ENCODE results near the gene KLHL8.

GRCh38 chr4:87230806-87231205 lies 10.4 kb upstream of the KLHL8 start:
- no peak for TF ChIP-seq CTCF (IDR thresholded peaks at IDR 0.05)
- no peak for TF ChIP-seq EZH2 (IDR thresholded peaks at IDR 0.05; ENCODE audit: borderline replicate concordance, insufficient read depth, low read depth, low read length, poor library complexity, severe bottlenecking)

Measured in B cell (primary cell).